ENCODE data around the gene SIAH3.
"Not testable (repeated sequence)": the region's sequence is repeated elsewhere in the genome, so short reads cannot be mapped to it uniquely, and the experiment has no call there.

SIAH3 gene

GRCh38 chr13:45778882-45779281 lies 72.7 kb downstream of the SIAH3 start:
- DNase-seq: no peak

- DNase-seq: no peak
Observed at GRCh38 chr13:45776748-45777147, 74.8 kb downstream of the SIAH3 start.

GRCh38 chr13:45775401-45775963 lies 76.1 kb downstream of the SIAH3 start:
- DNase-seq: no peak

GRCh38 chr13:45773944-45774343 lies 77.6 kb downstream of the SIAH3 start:
- no peak for DNase-seq

GRCh38 chr13:45773236-45773635 lies 78.3 kb downstream of the SIAH3 start:
- no peak for DNase-seq

GRCh38 chr13:45770886-45771285 lies 80.7 kb downstream of the SIAH3 start:
- DNase-seq: no peak

- no peak for DNase-seq
Observed at GRCh38 chr13:45768656-45769479, 82.7 kb downstream of the SIAH3 start.

GRCh38 chr13:45765464-45765863 lies 86.1 kb downstream of the SIAH3 start:
- no peak for DNase-seq

- no peak for DNase-seq
Observed at GRCh38 chr13:45763419-45763818, 88.1 kb downstream of the SIAH3 start.

GRCh38 chr13:45757589-45757988 lies 94.0 kb downstream of the SIAH3 start:
- DNase-seq: not testable (repeated sequence)

- DNase-seq: not testable (repeated sequence)
Observed at GRCh38 chr13:45756498-45756897, 95.1 kb downstream of the SIAH3 start.

GRCh38 chr13:45752510-45752909 lies 99.0 kb downstream of the SIAH3 start:
- no peak for DNase-seq

- DNase-seq: no peak
Observed at GRCh38 chr13:45751885-45752284, 99.7 kb downstream of the SIAH3 start.

GRCh38 chr13:45750566-45750965 lies 101.0 kb downstream of the SIAH3 start:
- no peak for DNase-seq

GRCh38 chr13:45748941-45749759 lies 102.4 kb downstream of the SIAH3 start:
- no peak for DNase-seq

GRCh38 chr13:45747071-45747470 lies 104.5 kb downstream of the SIAH3 start:
- DNase-seq: no peak

GRCh38 chr13:45744979-45745378 lies 106.6 kb downstream of the SIAH3 start:
- no peak for DNase-seq

GRCh38 chr13:45742985-45743384 lies 108.6 kb downstream of the SIAH3 start:
- DNase-seq: no peak

GRCh38 chr13:45737571-45738017 lies 114.0 kb downstream of the SIAH3 start:
- DNase-seq: no peak

GRCh38 chr13:45733361-45733760 lies 118.2 kb downstream of the SIAH3 start:
- DNase-seq: no peak

GRCh38 chr13:45732916-45733315 lies 118.6 kb downstream of the SIAH3 start:
- DNase-seq: no peak

GRCh38 chr13:45731455-45731854 lies 120.1 kb downstream of the SIAH3 start:
- no peak for DNase-seq

- DNase-seq: no peak
Observed at GRCh38 chr13:45728759-45729158, 122.8 kb downstream of the SIAH3 start.

All from activated T-cell treated with anti-CD3 and anti-CD28 coated beads for 4 hours (primary cell).